Activated naive CD4-positive, alpha-beta T cell treated with Interleukin-2 at 50 U/mL for 16 hours (primary cell): Measurements from ENCODE around the gene FBXO21.
"Not testable (repeated sequence)": the region's sequence is repeated elsewhere in the genome, so short reads cannot be mapped to it uniquely, and the experiment has no call there.

Source experiments
- DNase-seq: peaks from one replicate; pipeline ENCODE4 v3.0.0-alpha.2; 2020

FBXO21 gene

DNA sequence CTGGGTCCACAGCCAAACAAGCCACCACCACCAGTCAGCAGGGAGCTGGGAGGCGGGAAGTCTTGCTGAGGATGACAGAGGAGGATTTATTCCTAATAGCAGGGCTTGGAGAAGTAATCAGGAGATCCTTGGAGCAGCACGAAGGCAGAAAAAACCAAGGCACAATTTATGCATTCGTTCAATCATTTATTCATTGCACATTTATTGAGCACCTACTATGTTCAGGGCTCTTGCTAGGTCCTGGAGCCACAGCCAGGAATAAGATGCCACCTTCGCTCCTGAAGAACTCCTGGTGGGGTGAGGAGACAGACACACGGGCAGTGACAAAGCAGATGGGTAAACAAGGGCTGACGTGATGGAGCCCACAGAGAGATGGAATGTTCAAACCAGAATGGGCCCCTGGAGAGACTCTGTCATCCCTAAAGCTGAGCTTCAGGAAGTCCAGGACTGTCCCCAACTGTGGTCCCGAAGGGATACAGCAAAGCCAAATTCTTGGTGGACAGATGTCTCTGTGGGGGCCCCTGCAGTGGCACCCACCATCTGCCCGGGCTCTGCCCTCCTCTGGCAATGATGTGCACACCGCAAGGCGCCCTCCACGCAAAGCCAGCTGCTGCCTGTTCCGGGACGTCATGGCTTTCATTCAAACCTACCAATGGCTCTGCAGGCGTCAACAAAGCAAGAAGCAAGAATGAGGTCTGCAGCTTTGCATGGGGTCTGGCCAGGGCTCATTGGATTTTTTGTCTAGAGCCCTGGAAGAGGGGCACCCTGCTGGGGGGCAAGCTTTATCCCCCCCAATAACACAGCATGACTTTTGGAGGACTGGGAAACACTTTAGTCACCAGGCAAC lies 88.1 kb downstream of the FBXO21 start:
- no peak for DNase-seq

DNA sequence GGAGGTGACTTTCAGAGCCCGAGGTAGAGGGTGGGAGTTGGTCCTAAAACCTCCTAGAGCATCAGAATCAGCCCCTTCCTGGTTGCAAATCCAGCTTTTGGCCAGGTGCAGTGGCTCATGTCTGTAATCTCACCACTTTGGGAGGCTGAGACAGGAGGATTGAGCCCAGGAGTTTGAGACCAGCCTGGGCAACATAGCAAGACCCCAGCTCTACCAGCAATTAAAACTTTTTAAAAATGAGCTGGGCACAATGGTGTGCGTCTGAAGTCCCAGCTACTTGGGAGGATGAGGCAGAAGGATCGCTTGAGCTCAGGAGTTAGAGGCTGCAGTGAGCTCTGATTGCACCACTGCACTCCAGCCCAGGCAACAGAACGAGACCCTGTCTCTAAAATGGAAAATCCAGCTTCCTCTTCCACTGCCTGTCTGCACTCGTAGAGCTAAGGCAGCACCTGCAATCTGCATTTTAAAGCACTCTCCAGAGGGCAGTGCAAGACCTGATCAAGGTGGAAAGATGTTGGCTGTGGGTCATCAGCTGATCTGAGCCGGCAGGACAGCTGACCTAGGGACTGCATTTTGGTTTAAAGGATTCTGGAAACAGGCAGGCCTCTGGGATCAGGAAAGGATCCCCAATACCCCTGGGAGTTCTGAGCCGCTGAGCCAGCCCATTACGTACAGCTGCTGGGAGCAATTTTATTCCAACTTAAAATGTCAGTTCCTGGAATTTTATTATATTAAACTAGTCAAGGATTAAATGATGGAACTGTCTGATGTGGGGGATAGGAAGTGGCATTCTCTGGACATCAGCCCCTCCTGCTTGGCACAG lies 89.2 kb downstream of the FBXO21 start:
- no peak for DNase-seq

DNA sequence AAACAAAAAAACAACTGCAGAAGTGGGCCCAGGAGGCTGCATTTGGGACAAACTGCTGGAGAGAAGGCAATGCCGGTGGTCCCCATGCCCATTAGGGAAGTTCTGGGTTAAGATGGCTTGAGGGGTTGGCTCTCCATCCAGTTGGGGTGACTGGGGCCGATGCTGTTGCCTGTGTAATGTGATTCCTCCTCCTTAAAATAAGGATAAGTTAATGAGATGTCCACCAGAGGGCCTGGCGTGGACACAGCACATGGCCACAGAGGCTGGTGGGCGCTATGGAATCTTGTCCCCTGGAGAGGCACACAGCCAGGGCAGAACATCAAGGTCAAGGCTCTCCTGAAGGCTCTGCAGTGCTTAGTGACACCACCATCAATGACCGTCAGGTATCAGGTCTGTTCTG lies 90.0 kb downstream of the FBXO21 start:
- DNase-seq, result no peak

DNA sequence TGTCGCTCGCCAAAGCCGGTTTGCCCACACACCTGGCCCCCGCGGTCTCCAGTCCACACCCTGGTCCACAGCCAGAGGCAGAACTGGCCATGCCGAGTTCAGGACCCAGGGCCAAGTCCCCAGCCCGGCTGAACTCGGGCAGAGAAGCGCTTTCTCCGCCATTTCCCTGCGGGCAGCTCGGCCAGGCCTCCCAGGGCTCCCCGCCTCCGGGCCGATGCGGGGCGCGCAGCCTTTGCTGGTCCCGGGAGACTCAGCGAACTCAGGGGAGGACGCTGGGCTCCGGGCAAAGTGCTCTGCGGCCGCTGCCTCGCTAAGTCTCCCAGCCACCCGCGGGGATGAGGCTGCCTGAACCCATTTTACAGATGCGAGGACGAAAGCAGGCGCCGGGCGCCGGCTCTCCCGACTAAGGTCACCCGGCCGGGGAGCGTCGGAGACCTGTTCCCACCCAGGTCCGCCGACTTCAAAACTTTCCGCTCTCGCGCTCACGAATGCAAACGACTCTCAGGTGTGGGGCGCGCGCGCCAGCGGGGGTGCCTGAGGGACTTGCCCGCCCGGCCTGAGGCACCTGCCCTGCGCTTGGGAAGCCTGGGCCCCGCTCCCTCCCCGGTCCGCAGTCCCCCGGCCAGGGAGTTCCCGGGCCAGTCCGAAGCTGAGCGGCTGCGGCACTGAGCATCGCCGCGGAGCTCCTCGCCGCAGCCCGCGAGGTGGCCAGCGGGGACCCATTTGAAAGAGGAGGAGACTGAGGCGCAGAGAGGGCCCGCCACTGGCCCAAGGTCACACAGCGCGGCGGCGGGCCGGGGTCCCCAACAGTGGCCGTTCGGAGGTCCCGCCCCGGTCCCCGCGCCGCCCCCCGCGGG lies 91.7 kb downstream of the FBXO21 start:
- DNase-seq, result peak; percentile 39

DNA sequence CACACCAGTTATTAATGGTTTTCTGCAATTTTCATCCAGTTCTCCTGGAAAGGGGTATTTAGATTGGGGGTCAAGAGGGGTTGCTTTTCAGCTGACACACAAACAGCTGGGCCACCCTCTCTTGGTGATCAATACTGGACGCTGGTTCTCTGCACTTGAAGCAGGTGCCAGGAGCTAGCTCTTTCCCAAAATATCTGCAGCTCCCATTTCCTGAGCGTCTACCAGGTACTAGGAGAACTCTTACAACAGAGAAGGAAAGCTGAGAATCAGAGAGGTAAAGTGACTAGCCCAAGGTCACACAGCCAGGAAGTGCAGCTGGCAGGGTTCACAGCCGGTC lies 92.3 kb downstream of the FBXO21 start:
- DNase-seq, result no peak

DNA sequence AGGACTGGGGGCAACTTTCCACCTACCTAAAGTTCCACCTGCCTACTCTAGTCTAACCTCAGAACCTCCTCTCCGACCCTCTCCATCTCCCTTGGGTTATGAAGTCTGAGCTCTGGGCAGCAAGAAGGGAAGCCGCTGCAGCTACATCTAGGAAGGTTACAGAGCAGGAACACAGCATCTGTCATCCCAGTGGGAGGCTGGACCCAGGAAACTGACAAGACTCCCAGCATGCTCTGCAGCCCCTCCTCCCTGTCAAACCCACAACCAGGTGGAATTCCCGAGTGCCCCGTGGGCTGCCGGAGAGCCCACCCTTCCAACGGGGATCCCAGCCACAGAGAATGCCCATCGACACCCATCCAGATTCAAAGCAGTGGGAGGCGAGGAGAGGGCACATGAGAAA lies 93.1 kb downstream of the FBXO21 start:
- no peak for DNase-seq

DNA sequence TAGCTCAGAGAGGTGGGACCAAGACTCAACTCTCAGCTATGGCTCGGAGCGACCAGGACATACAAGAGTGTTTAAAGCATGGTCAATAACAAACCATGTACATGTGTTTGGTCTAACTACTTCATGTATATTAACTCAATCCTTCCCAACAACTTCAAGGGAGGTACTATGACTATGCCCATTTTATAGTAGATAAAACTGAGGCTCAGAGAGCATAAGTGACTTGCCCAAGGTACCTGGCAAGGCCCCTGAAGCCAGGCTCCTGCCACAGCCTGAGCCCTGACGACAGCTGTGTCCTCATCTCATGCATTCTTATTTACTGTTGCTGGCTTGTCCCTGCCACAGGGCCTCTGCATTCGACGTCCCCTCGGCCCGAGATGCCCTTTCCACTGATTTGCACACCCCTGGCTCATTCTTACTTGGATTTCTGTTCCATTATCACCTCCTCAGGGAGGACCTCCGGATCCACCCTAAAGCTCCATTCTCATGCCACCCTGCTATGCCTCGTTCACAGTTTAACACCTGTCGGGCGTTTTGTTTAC lies 93.7 kb downstream of the FBXO21 start:
- no peak for DNase-seq

DNA sequence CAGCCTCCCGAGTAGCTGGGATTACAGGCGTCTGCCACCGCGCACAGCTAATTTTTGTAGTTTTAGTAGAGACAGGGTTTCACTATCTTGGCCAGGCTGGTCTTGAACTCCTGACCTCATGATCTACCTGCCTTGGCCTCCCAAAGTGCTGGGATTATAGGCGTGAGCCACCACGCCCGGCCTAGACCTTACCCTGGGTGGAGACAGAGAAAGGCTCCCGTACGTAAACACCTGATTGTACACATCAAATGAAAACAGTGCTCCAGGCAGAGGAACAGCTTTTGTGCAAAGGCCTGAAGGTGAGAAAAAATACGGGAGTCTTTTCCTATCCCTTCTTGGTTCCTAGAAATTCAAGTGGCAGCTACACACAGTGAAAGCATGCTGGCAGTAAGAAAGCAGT lies 95.1 kb downstream of the FBXO21 start:
- not testable (repeated sequence) for DNase-seq

DNA sequence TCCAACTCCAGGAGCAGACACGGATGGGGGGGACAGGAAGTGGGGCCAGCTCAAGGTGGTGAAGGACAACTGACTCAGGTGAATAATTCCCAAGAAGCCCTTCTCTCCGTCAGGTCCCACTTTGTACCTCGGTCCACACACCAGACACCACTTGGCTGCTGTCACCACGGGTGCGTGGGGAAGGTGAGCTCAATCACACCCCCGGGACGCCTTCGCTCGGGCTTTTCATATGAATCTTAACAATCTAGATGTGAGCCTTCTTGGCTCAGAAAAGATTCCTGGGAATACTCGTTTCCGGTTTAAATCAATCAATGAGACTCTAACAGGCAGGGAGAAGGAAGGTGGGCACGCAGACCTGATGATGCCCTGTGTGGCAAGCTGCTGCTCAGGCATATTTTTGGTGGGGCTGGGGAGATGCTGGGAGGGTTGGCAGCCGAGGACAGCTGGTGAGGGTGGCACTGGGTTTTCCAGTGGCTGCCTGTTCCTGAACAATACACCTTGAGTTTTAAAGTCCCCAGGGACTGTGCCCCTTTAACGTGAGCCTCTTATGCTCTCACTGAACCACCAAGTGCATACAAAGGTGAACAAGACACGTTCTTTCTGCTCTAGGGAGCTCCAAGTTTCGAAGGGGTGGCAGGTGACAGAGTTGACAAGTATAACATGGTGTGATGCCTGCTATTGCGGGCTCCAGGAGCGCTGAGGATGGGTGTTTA lies 96.2 kb downstream of the FBXO21 start:
- DNase-seq, result no peak

DNA sequence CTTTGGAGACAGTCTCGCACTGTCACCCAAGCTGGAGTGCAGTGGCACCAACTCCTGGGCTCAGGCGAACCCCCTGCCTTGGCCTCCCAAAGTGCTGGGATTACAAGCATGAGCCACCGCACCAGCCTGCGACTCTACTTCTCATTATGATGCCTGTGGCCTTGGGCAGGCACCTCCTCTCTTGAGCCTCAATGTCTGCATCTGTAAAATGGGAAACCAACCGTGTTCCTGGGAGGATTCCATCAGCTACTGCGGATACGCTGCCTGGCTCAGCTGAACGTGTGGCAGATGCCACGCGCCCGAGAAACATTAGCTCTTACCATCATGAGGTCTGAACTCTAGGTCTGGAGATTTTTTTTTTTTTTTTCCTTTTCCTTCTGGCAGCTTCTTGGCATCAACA lies 96.8 kb downstream of the FBXO21 start:
- no peak for DNase-seq

DNA sequence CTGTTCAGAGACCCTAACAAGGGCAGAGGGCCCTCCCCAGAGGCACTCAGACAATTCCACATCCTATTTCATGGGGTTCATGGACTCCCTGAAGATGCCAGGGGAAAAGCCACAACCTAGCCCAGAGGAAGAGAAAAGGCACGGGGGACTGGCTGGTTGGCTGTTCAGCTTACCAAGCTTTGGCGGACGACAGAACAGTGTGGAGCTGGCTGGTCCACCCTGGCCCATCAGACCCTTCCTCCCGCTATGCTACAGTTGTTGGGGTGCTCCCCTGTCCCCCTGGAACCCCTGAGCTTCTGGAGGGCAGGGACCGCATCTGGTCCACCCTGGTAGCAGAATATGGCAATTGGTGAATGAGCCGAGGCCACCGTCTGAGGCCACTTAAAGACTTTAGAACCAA lies 97.4 kb downstream of the FBXO21 start:
- DNase-seq, result no peak

DNA sequence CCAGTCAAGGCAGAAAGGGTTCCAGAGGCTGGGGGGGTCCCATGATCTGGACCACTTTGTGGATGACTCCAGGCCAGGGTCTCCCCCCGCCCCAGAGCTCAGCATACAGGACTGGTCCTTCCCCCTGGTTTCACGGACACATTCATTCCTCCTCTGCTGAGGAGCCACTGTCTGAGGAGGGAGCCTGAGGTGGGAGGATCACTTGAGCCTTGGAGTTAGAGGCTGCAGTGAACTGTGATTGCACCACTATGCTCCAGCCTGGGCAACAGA lies 97.8 kb downstream of the FBXO21 start:
- DNase-seq, result no peak
